SJSA1 (cell line): ENCODE results near the gene AHRR. TPM values are rescaled to one million over a fixed set of nuclear protein-coding genes. Genes with fewer than 3 reads are reported as not detected.
"Not testable (repeated sequence)": the region's sequence is repeated elsewhere in the genome, so short reads cannot be mapped to it uniquely, and the experiment has no call there.

Experiments
- DNase-seq, 2 experiments: peaks; one replicate each; pipeline ENCODE4 v3.0.0-alpha.2; 2015 to 2020; ENCODE audit warnings: low spot score in 2 of 2, low read depth in 1 of 2
- H3K27ac ChIP-seq: fragments of 250-450 bp; sonication (Bioruptor Pico); 2 replicates; pipeline ENCODE4 v1.5.1; 2020; ENCODE audit warnings: mild to moderate bottlenecking, moderate library complexity
- H3K27me3 ChIP-seq: fragments of 250-450 bp; sonication (Bioruptor Pico); replicated peaks from 2 replicates; pipeline ENCODE4 v1.5.1; 2020; ENCODE audit warnings: mild to moderate bottlenecking, moderate library complexity
- H3K36me3 ChIP-seq: fragments of 250-450 bp; sonication (Bioruptor Pico); 2 replicates; pipeline ENCODE4 v1.5.1; 2020; ENCODE audit warnings: mild to moderate bottlenecking
- H3K4me1 ChIP-seq: fragments of 250-450 bp; sonication (Bioruptor Pico); replicated peaks from 2 replicates; pipeline ENCODE4 v1.6.1; 2021; ENCODE audit warnings: mild to moderate bottlenecking
- H3K4me3 ChIP-seq: fragments of 250-450 bp; sonication (Bioruptor Pico); 2 replicates; pipeline ENCODE4 v1.5.1; 2020; ENCODE audit warnings: mild to moderate bottlenecking
- H3K9me3 ChIP-seq: fragments of 250-450 bp; sonication (Bioruptor Pico); replicated peaks from 2 replicates; pipeline ENCODE4 v1.5.1; 2020; ENCODE audit warnings: mild to moderate bottlenecking
- total RNA-seq: library from RNA; depleted of rRNA; stranded (reverse); fragments of >200 nt; shearing (Covaris generic); gene quantifications from 2 replicates; pipeline ENCODE4 v1.2.3, GENCODE V29; 2014; rRNA removed

The AHRR gene
- total RNA-seq: 17.8 and 22.6 TPM in 2 replicates

GRCh38 chr5:321230-321725, at the start of gene AHRR:
Gene AHRR, plus strand, starts transcription at chr5:321714. Its CDS starts 22,189 bp downstream, at chr5:343903.
- peak within 1 kb of the TSS; percentile 65 for H3K27ac ChIP-seq
- H3K9me3 ChIP-seq: no peaks in the 10 kb centered on the region; the same call in 1 of the 2 replicates
- H3K27me3 ChIP-seq: peaks cover 12% of the 10 kb centered on the region
- peaks cover 42% of the 10 kb centered on the region for H3K4me1 ChIP-seq
- peak; percentile 60 to 75 for DNase-seq
- peak within 1 kb of the TSS; percentile 95 for H3K4me3 ChIP-seq
- H3K36me3 ChIP-seq: peaks cover 24% of the 10 kb centered on the region

GRCh38 chr5:271828-272167, 49.7 kb upstream of the AHRR start:
- Histone ChIP-seq H3K4me3 (peak overlapping the region; percentile 90), H3K27ac (peak overlapping the region; percentile 70), H3K36me3 (peaks cover 14% of the 10 kb centered on the region; the same call in 1 of the 2 replicates)
- DNase-seq, H3K9me3 ChIP-seq, H3K4me1 ChIP-seq, H3K27me3 ChIP-seq: not testable (repeated sequence)

- H3K4me3 ChIP-seq, H3K27ac ChIP-seq, H3K9me3 ChIP-seq, H3K4me1 ChIP-seq, H3K27me3 ChIP-seq, DNase-seq: not testable (repeated sequence)
- H3K36me3 ChIP-seq: peaks cover 22% of the 10 kb centered on the region; the same call in 1 of the 2 replicates
These were observed 48.4 kb upstream of the AHRR start for GRCh38 chr5:273091-273490.

GRCh38 chr5:273491-273890, 48.0 kb upstream of the AHRR start:
- not testable (repeated sequence) for DNase-seq, H3K27me3 ChIP-seq, H3K4me3 ChIP-seq, H3K4me1 ChIP-seq, H3K27ac ChIP-seq, H3K9me3 ChIP-seq
- H3K36me3 ChIP-seq: peaks cover 22% of the 10 kb centered on the region; the same call in 1 of the 2 replicates

DNA sequence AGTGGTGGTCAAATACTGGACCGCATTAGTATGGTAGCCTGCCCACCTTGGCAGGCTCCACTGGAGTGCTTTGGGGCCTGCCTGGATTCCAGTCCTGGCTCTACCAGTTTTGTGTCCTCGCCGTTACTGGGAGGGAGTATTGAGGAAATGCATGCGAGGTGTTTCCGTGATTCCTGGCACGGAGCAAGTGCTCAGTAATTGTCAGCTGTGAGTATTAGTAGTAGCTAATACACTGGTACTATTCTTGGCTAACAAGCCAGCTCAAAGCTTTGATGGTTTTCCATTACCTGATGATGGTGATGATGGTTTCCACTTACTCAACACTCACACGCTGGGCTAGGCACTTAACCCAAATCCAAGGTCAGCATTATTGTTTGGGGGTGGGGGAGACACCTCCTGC, 47.2 kb upstream of the AHRR start:
- H3K4me3 ChIP-seq, DNase-seq, H3K27me3 ChIP-seq, H3K4me1 ChIP-seq, H3K27ac ChIP-seq, H3K9me3 ChIP-seq: not testable (repeated sequence)
- H3K36me3 ChIP-seq: peaks cover 22% of the 10 kb centered on the region; the same call in 1 of the 2 replicates

GRCh38 chr5:278646-279045, 42.9 kb upstream of the AHRR start:
- peaks cover 19% of the 10 kb centered on the region; the same call in 1 of the 2 replicates for H3K36me3 ChIP-seq
- DNase-seq: no peak
- H3K27ac ChIP-seq: no peak overlapping the region
- no peaks in the 10 kb centered on the region for H3K4me1 ChIP-seq
- no peaks in the 10 kb centered on the region for H3K27me3 ChIP-seq
- H3K9me3 ChIP-seq: no peaks in the 10 kb centered on the region
- no peak overlapping the region for H3K4me3 ChIP-seq

DNA sequence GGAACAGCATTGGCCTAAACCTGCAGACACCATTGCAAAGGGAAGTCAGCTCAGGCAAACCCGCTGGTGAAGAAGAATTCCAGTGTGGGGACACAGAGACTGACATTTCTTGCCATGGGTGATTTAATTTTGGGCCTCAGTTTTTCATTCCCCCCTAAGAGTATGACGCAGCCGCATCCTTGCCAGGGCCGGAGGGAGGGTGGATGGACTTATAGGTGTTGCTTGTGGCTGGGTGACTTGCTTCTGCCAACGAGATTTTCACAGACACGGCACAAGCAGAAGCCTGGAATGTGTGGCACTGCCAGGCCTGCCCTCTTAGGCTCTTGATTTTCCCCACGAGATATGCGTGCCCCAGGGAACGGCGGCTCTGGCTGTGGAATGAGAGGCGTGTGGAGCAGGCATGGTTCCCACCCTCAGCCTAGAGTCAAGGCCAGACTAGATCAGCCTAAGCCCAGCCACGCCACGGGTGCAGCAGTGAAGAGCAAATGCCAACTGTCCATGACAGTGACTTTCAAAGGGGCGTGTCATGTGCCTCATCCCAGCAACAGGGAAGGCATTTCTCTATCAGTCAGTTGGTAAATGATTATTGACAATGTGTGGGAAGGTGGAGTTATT, 42.4 kb upstream of the AHRR start:
- DNase-seq, H3K27me3 ChIP-seq, H3K9me3 ChIP-seq, H3K4me1 ChIP-seq, H3K27ac ChIP-seq, H3K4me3 ChIP-seq: not testable (repeated sequence)
- H3K36me3 ChIP-seq: peaks cover 19% of the 10 kb centered on the region; the same call in 1 of the 2 replicates

- Histone ChIP-seq H3K4me3 (no peak overlapping the region), H3K4me1 (no peaks in the 10 kb centered on the region), H3K27ac (no peak overlapping the region), H3K9me3 (no peaks in the 10 kb centered on the region), H3K36me3 (peaks cover 13% of the 10 kb centered on the region), H3K27me3 (no peaks in the 10 kb centered on the region)
- no peak for DNase-seq
These were observed 35.4 kb upstream of the AHRR start for GRCh38 chr5:285991-286557.

GRCh38 chr5:290200-290599, 31.3 kb upstream of the AHRR start:
- H3K27ac ChIP-seq: not testable (repeated sequence)

DNA sequence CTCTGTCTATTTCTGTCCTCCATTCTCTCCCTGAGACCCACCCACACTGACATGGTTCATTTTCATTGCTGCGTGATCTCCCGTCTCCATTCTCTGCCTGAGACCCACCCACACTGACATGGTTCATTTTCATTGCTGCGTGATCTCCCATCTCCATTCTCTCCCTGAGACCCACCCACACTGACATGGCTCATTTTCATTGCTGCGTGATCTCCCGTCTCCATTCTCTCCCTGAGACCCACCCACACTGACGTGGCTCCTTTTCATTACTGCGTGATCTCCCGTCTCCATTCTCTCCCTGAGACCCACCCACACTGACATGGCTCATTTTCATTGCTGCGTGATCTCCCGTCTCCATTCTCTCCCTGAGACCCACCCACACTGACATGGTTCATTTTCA, 30.2 kb upstream of the AHRR start:
- DNase-seq, H3K36me3 ChIP-seq, H3K4me1 ChIP-seq, H3K27me3 ChIP-seq, H3K4me3 ChIP-seq, H3K27ac ChIP-seq, H3K9me3 ChIP-seq: not testable (repeated sequence)

More at GRCh38 chr5:290200-290599, 31.3 kb upstream of the AHRR start:
- H3K4me3 ChIP-seq, DNase-seq, H3K4me1 ChIP-seq, H3K9me3 ChIP-seq, H3K27me3 ChIP-seq: not testable (repeated sequence)
- H3K36me3 ChIP-seq: peaks cover 13% of the 10 kb centered on the region

DNA sequence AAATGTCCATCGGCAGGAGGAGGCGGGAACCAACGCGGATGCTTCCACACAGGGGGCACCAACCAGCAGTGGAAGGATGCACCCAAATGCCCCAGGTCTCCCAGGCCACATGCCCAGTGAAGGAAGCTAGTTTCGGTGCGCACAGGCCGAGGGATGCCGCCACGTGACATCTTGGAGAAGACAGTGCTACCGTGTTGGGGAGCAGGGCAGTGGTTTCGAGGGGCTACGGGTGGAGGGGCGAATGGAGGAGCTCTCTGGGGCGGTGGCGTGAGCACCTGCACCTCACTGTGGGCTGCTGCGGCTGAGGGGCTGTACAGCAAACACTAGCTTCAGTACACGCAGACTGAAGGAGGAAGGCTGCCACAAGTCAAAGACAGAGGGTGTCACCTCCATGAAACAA, 26.7 kb upstream of the AHRR start:
- H3K36me3 ChIP-seq, H3K27ac ChIP-seq: not testable (repeated sequence)

DNA sequence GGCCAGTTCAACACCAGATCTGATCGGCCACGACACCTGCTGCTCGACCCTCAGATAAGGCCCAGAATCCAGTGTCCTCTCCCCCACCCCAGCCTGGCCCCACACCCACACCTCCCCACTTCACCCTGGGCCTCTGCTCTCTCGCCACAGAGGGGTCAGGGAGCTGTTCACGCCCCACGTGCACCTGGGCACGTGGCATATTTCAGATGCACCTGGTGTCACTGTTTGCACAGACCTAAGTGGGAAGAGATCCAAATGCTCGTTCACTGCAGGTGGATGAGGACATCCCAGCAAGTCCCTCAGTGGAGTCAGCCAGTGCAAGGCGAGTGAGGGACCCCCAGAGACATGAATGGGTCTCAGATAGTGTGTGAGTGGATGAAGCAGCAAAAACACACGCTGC, 25.3 kb upstream of the AHRR start:
- H3K9me3 ChIP-seq, H3K4me3 ChIP-seq, H3K27me3 ChIP-seq, H3K4me1 ChIP-seq, DNase-seq, H3K36me3 ChIP-seq, H3K27ac ChIP-seq: not testable (repeated sequence)

More for the DNA sequence above, 26.7 kb upstream of the AHRR start:
- not testable (repeated sequence) for H3K9me3 ChIP-seq, H3K4me3 ChIP-seq, H3K27me3 ChIP-seq, H3K4me1 ChIP-seq, DNase-seq

DNA sequence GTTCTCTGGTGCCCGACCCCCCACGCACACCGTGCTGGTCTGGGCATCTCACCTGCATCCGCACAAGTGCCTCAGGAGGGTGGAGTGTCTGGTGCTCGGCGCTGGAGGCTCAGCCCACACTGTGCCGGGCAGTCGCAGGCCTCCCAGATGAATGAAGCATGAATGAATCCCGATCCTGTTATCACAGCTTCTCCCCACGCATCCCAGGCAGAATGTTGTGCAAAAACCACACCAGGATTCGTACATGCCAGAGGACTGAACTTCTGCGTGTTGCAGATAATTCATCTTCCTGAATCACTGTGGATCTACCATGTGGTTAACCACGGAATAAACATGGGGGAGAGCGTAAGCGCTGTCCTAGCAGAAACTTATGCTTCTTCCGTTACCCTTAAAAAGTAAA, 24.6 kb upstream of the AHRR start:
- not testable (repeated sequence) for H3K9me3 ChIP-seq, H3K36me3 ChIP-seq, H3K4me3 ChIP-seq, H3K27me3 ChIP-seq, H3K4me1 ChIP-seq, H3K27ac ChIP-seq
- peak in 1 of 2 experiments; percentile 52 for DNase-seq

GRCh38 chr5:297448-297847, 24.1 kb upstream of the AHRR start:
- not testable (repeated sequence) for H3K4me3 ChIP-seq, H3K27ac ChIP-seq, H3K4me1 ChIP-seq, H3K27me3 ChIP-seq, H3K9me3 ChIP-seq, DNase-seq, H3K36me3 ChIP-seq
